Measurements from ENCODE around the gene ATP11C.

The ATP11C gene

GRCh38 chrX:139907078-139907477 is 25.8 kb downstream of the ATP11C start:
- H3K4me3 Mint-ChIP-seq, result no peak overlapping the region
- H3K27me3 Mint-ChIP-seq, result no peaks in the 10 kb centered on the region
- no peak overlapping the region for H3K27ac Mint-ChIP-seq
- peaks cover 2% of the 10 kb centered on the region for H3K36me3 Mint-ChIP-seq (ENCODE audit: insufficient read depth)
- H3K4me1 Mint-ChIP-seq (ENCODE audit: low read depth in 2 of 2), result peaks cover 6 to 20% of the 10 kb centered on the region in 2 donors
- ATAC-seq (replicated peaks) (no peak), DNase-seq (no peak)
- no peaks in the 10 kb centered on the region for H3K9me3 Mint-ChIP-seq

- peaks cover 5 to 14% of the 10 kb centered on the region in 2 donors for H3K4me1 Mint-ChIP-seq (ENCODE audit: low read depth in 2 of 2)
- DNase-seq (no peak), ATAC-seq (replicated peaks) (no peak)
- H3K27ac Mint-ChIP-seq, result no peak overlapping the region
- H3K27me3 Mint-ChIP-seq, result no peaks in the 10 kb centered on the region
- H3K36me3 Mint-ChIP-seq (ENCODE audit: insufficient read depth), result no peaks in the 10 kb centered on the region
- no peaks in the 10 kb centered on the region for H3K9me3 Mint-ChIP-seq
- H3K4me3 Mint-ChIP-seq, result no peak overlapping the region
Observed at GRCh38 chrX:139905743-139906142, 27.1 kb downstream of the ATP11C start.

DNA sequence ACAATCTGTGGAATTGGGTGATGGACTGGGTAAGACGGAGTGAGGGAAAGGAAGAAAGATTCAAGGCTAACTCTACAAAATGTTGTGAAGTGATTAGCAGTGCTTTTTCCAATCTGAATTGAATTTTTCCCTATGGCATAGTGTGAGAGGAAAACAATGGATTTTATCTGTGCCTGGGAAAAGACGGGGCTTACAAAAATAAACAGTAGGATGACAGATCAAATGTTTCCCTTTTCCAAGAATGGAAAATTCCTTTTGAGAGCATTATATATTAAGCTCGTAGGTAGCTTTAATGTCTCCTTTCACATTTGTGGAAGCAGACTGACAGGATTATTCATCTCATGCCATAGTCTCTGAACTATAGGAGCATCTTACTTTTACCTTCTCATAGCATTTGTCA is 27.8 kb downstream of the ATP11C start:
- no peaks in the 10 kb centered on the region for H3K9me3 Mint-ChIP-seq
- no peak for DNase-seq
- H3K4me1 Mint-ChIP-seq (ENCODE audit: low read depth in 2 of 2), result peaks cover 5 to 13% of the 10 kb centered on the region in 2 donors
- ATAC-seq (replicated peaks), result no peak
- H3K27me3 Mint-ChIP-seq, result no peaks in the 10 kb centered on the region
- no peak overlapping the region for H3K4me3 Mint-ChIP-seq
- H3K27ac Mint-ChIP-seq, result no peak overlapping the region
- no peaks in the 10 kb centered on the region for H3K36me3 Mint-ChIP-seq (ENCODE audit: insufficient read depth)

GRCh38 chrX:139903210-139903609 is 29.6 kb downstream of the ATP11C start:
- Mint-ChIP-seq H3K4me3 (no peak overlapping the region), H3K4me1 (ENCODE audit: low read depth in 2 of 2) (peaks cover 5 to 8% of the 10 kb centered on the region in 2 donors), H3K9me3 (no peaks in the 10 kb centered on the region), H3K27me3 (no peaks in the 10 kb centered on the region), H3K36me3 (ENCODE audit: insufficient read depth) (no peaks in the 10 kb centered on the region), H3K27ac (no peak overlapping the region)
- no peak for ATAC-seq (replicated peaks)
- no peak for DNase-seq

GRCh38 chrX:139902559-139902958 is 30.3 kb downstream of the ATP11C start:
- no peak overlapping the region for H3K4me3 Mint-ChIP-seq
- H3K9me3 Mint-ChIP-seq, result no peaks in the 10 kb centered on the region
- H3K27ac Mint-ChIP-seq, result peak overlapping the region in 1 of 2 donors; percentile 67
- DNase-seq (no peak), ATAC-seq (replicated peaks) (no peak)
- H3K27me3 Mint-ChIP-seq, result no peaks in the 10 kb centered on the region
- peaks cover 4 to 5% of the 10 kb centered on the region in 2 donors for H3K4me1 Mint-ChIP-seq (ENCODE audit: low read depth in 2 of 2)
- H3K36me3 Mint-ChIP-seq (ENCODE audit: insufficient read depth), result no peaks in the 10 kb centered on the region

GRCh38 chrX:139898334-139898733 is 34.5 kb downstream of the ATP11C start:
- Mint-ChIP-seq H3K4me3 (no peak overlapping the region), H3K27ac (peak overlapping the region in 1 of 2 donors; percentile 38), H3K9me3 (no peaks in the 10 kb centered on the region), H3K4me1 (ENCODE audit: low read depth in 2 of 2) (peaks cover 8 to 9% of the 10 kb centered on the region in 2 donors), H3K27me3 (no peaks in the 10 kb centered on the region), H3K36me3 (ENCODE audit: insufficient read depth) (no peaks in the 10 kb centered on the region)
- DNase-seq (no peak), ATAC-seq (replicated peaks) (no peak)

GRCh38 chrX:139892512-139892911 is 40.3 kb downstream of the ATP11C start:
- no peak for DNase-seq
- no peak overlapping the region for H3K4me3 Mint-ChIP-seq

GRCh38 chrX:139890991-139891700 is 41.7 kb downstream of the ATP11C start:
- Mint-ChIP-seq H3K9me3 (no peaks in the 10 kb centered on the region), H3K4me1 (ENCODE audit: low read depth in 2 of 2) (peaks cover 12 to 19% of the 10 kb centered on the region in 2 donors), H3K36me3 (ENCODE audit: insufficient read depth) (no peaks in the 10 kb centered on the region), H3K4me3 (no peak overlapping the region), H3K27me3 (no peaks in the 10 kb centered on the region), H3K27ac (peak overlapping the region in 1 of 2 donors; percentile 38)
- DNase-seq (no peak), ATAC-seq (replicated peaks) (no peak)

More at GRCh38 chrX:139892512-139892911, 40.3 kb downstream of the ATP11C start:
- Mint-ChIP-seq H3K27me3 (no peaks in the 10 kb centered on the region), H3K4me1 (ENCODE audit: low read depth in 2 of 2) (peaks cover 13 to 19% of the 10 kb centered on the region in 2 donors), H3K9me3 (no peaks in the 10 kb centered on the region), H3K27ac (peak overlapping the region; percentile 49 to 52), H3K36me3 (ENCODE audit: insufficient read depth) (no peaks in the 10 kb centered on the region)
- no peak for ATAC-seq (replicated peaks)

GRCh38 chrX:139889760-139890159 is 43.1 kb downstream of the ATP11C start:
- no peak for ATAC-seq (replicated peaks)
- no peaks in the 10 kb centered on the region for H3K9me3 Mint-ChIP-seq
- H3K4me3 Mint-ChIP-seq, result no peak overlapping the region
- H3K27ac Mint-ChIP-seq, result peak overlapping the region in 1 of 2 donors; percentile 28
- no peaks in the 10 kb centered on the region for H3K27me3 Mint-ChIP-seq
- no peak for DNase-seq
- H3K4me1 Mint-ChIP-seq (ENCODE audit: low read depth in 2 of 2), result peaks cover 11 to 27% of the 10 kb centered on the region in 2 donors
- no peaks in the 10 kb centered on the region for H3K36me3 Mint-ChIP-seq (ENCODE audit: insufficient read depth)

DNA sequence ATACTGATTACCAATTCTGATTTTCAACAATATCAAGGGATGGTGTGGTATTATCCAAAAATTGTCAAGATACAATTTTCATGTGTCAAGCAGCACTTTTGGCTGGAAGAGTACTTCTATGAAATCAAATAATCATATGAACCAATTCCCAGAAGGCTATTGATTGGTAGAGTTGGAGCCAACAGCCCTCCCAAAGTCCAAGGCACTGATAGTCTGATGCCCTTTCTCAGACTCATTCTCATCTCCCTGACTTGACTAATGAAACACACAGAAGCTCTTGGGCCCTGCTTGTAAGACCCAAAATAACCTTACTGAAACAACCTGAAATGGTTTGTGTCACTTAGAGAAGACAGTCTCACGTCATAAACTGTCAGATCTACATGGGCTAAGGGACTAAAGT is 48.9 kb downstream of the ATP11C start:
- no peak overlapping the region for H3K27ac Mint-ChIP-seq
- ATAC-seq (replicated peaks), result no peak
- H3K9me3 Mint-ChIP-seq, result no peaks in the 10 kb centered on the region
- H3K4me3 Mint-ChIP-seq, result no peak overlapping the region
- peaks cover 8 to 19% of the 10 kb centered on the region in 2 donors for H3K4me1 Mint-ChIP-seq (ENCODE audit: low read depth in 2 of 2)
- H3K36me3 Mint-ChIP-seq (ENCODE audit: insufficient read depth), result no peaks in the 10 kb centered on the region
- no peaks in the 10 kb centered on the region for H3K27me3 Mint-ChIP-seq
- DNase-seq, result no peak

GRCh38 chrX:139882299-139882698 is 50.6 kb downstream of the ATP11C start:
- H3K4me3 Mint-ChIP-seq, result no peak overlapping the region
- H3K27ac Mint-ChIP-seq, result no peak overlapping the region
- DNase-seq (no peak), ATAC-seq (replicated peaks) (no peak)
- H3K9me3 Mint-ChIP-seq, result no peaks in the 10 kb centered on the region
- H3K36me3 Mint-ChIP-seq (ENCODE audit: insufficient read depth), result no peaks in the 10 kb centered on the region
- H3K4me1 Mint-ChIP-seq (ENCODE audit: low read depth in 2 of 2), result peaks cover 12 to 19% of the 10 kb centered on the region in 2 donors
- no peaks in the 10 kb centered on the region for H3K27me3 Mint-ChIP-seq

DNA sequence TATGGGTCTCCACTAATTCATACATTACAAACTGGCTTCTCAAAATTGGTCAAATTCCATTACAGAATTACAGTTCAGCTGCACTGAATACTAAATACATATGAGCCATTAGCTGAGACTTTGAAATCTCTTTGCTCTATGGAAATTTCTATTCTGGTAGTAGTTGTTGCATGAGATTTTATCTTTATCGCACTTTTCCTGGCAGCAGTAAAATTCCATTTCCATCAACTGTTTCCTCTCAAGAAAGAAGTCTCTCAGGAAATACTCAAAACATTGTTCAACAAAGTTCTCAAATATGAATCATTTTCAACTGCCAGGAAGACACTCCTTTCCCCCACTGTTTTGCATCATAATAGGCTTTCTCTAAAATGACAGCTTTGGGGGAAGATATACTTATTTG is 51.3 kb downstream of the ATP11C start:
- no peak for ATAC-seq (replicated peaks)
- H3K36me3 Mint-ChIP-seq (ENCODE audit: insufficient read depth), result no peaks in the 10 kb centered on the region
- H3K27ac Mint-ChIP-seq, result no peak overlapping the region
- H3K9me3 Mint-ChIP-seq, result no peaks in the 10 kb centered on the region
- no peak for DNase-seq
- H3K4me1 Mint-ChIP-seq (ENCODE audit: low read depth in 2 of 2), result peaks cover 12 to 23% of the 10 kb centered on the region in 2 donors
- H3K4me3 Mint-ChIP-seq, result no peak overlapping the region
- no peaks in the 10 kb centered on the region for H3K27me3 Mint-ChIP-seq

GRCh38 chrX:139881130-139881529 is 51.7 kb downstream of the ATP11C start:
- peaks cover 12 to 23% of the 10 kb centered on the region in 2 donors for H3K4me1 Mint-ChIP-seq (ENCODE audit: low read depth in 2 of 2)
- ATAC-seq (replicated peaks) (no peak), DNase-seq (no peak)
- H3K36me3 Mint-ChIP-seq (ENCODE audit: insufficient read depth), result no peaks in the 10 kb centered on the region
- H3K4me3 Mint-ChIP-seq, result no peak overlapping the region
- H3K9me3 Mint-ChIP-seq, result no peaks in the 10 kb centered on the region
- no peak overlapping the region for H3K27ac Mint-ChIP-seq
- H3K27me3 Mint-ChIP-seq, result no peaks in the 10 kb centered on the region

GRCh38 chrX:139877710-139878414 is 55.0 kb downstream of the ATP11C start:
- no peak for ATAC-seq (replicated peaks)
- no peaks in the 10 kb centered on the region for H3K9me3 Mint-ChIP-seq
- no peak overlapping the region for H3K4me3 Mint-ChIP-seq
- H3K27ac Mint-ChIP-seq, result no peak overlapping the region
- peaks cover 8% of the 10 kb centered on the region for H3K36me3 Mint-ChIP-seq (ENCODE audit: insufficient read depth)
- no peaks in the 10 kb centered on the region for H3K27me3 Mint-ChIP-seq
- peaks cover 12 to 15% of the 10 kb centered on the region in 2 donors for H3K4me1 Mint-ChIP-seq (ENCODE audit: low read depth in 2 of 2)
- DNase-seq, result no peak

All from effector memory CD8-positive, alpha-beta T cell (primary cell).